SW 1271 (cell line): ENCODE results near the gene GATM.
"Not testable (repeated sequence)": the region's sequence is repeated elsewhere in the genome, so short reads cannot be mapped to it uniquely, and the experiment has no call there.

Experiments used
- DNase-seq, 2 experiments: peaks; one replicate each; lab custom pipeline; 2025; lab: John Stamatoyannopoulos, UW

The GATM gene

DNA sequence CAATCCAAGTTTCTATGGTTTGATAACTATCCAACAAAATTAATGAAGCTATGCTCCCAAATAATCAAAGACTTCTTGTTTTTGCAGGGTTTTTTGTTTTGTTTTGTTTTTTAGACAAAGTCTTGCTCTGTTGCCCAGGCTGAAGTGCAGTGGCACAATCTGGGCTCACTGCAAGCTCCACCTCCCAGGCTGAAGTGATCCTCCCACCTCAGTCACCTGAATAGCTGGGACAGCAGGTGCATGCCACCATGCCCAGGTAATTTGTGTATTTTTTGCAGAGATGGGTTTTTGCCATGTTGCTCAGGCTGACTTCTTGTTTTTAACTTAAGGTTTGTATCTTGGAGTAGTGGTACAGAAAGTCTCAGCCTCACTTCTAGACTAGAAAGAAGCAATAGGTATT lies 11.0 kb upstream of the GATM start:
- no peak for DNase-seq

DNA sequence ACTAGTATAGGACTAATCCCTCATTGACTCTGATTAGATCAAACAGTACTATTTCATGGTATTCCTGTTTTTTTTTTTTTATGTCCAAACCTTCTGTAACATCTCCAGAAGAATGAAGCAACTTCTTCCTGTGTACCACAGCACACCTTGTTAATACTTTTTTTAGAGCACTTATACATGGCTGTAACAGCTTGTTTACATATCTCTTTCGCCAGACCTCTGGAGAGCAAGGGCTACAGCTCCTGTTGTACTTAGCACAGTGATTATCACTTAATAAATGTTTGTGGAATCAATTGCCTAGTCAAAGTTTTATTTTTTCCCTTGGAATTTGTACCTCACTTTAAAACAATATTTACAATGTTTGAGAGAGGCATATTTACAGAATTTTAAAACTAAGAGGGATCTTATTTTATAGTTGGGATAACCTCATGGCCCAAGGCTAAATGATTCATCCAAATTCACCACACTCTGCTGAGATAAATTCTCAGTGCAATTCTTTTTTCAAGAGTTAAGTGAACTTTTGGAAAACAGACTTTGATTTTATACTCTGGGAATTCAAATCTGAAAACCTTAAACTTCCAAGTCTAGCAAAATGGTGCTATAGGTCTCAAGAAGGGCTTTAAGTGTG lies 9.2 kb upstream of the GATM start:
- DNase-seq: no peak

DNA sequence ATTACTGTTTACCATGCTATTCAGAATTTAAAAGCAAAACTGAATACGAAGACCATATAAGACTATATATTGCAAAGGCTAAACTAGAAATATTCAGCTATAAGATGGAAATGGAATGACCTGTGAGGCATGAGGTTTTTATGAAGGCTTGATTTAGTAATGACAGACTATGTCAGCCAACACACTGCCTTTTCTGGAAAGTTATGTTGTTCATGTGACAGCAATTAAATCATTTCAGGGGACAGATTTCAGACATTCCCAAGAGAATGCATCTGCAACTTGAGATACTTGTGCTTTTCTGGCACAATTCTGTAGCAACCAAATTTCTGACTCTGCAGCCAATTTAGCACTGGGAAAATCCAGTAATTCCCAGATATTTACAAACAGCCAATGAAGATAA lies 8.6 kb upstream of the GATM start:
- no peak for DNase-seq

DNA sequence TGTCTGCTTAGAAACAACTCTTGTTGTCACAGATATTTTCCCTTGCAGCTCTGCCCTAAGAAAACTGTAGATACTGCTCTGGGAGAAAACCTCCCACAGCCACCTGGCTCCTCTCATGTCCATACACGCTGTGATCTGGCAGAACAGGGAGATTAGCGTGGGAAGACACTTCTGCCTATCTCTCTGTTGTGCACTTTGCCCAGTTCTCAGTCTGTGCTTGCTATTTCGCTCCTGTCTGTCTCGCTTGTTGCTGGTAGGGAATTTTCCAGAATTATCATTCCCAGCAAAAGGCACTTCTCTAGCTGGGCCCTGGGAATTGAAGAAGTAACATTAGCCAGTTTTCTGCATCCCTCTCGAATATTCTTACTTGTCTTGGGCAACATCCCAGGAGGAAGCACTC lies 8.1 kb upstream of the GATM start:
- DNase-seq: no peak

DNA sequence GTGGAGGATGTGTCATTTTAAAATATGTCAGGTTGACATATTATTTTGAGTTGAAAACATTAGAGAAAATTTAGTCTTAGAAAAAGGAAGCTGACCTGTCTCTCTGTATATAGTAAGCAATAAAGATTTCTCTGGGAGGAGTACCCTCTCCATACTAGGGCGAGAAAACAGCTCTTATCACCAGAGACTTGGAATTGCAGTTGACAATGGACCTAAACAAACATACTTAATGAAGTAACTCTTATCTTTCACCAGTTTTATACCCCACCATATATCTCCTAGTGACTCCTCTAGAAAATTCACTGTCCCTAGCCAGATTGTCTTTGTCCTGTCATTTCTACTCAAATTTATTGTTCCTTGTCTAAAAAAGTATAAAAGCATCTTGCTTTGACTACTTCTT lies 7.2 kb upstream of the GATM start:
- DNase-seq: no peak

DNA sequence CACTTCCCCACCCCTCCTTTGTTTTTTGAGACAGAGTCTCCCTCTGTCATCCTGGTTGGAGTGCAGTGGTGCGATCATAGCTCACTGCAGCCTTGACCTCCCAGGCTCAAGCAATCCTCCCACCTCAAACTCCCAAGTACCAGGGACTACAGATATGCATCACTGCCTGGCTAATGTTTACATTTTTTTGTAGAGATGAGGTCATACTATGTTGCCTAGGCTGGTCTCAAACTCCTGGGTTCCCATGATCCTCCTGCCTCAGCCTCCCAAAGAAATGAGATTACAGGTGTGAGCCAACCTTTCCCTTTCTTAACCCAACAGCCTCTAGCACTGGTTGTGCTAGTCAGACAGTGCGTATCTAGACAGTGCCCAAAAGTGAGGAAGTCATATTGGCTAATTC lies 6.4 kb upstream of the GATM start:
- no peak for DNase-seq

DNA sequence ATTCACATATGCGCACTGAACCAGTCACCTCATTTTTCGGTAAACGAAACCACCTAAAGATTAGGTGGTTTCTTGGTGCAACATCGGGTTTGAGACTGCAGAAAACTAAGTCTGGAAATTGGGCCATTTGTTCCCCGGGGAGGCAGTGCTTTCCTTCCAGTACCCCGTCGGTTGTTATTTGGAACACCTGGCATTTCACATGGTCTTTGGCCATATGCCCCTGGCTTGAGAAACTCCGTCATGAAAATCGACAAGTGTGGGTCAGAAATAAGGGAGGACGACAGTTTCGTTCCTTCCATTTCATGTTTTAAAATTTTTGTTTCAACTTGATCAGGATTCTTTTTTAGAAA lies 544 bp upstream of the GATM start:
- no peak for DNase-seq

DNA sequence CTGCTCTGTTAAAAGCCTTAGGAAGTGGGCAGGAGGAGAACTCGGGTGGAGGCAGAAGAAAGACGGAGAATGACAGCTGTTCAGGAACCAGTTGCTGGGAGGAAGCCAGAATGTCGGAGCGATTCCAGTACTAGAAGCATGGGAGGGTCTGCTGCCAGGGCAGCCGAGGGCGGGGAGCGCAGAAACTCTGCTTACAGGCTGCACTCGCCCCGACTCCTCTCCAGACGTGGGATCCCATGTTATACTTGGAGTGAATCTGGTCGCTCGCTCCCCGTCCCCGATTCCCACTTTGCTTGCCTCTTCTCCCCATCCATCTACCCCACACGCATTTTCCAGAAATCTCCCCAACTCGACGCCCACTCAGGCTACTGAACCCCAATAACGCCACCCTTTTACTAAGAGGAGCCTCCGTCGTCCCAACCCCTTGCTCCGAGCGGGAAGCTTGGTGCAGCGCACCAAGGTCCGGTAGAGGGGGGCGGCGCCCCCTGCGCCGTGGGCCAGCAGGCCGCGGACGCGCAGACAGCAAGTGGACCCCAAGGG lies 665 bp downstream of the GATM start:
- DNase-seq: no peak

DNA sequence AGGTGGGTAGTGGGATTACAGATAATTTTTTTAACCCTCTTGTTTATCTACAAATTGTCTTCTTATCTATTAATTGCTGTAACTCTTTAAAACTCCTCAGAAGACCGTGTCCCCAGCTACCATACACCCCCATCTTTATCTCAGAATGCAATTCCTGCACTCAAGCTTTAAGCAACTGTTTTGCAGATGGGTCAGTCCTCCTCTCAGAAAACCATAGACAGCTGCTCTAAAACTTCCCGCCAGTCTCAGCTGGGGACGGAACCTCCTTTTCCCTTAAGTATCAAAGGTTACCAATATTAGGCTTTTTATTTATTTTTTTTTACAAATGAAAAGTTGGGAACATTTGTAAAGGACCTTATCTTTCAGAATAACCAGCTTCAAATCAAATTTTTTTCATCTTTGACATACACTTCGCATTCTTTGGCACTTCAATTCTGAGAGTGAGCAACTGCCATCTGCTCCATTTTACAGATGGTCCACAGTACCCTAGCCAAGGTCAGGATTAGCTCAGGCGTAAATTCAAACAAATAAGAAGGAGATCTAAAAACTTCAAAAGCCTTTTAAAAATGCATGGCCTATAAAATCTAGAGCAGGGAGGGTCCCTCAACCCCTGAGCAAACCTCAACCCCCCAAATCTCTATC lies 1.3 kb downstream of the GATM start:
- no peak for DNase-seq

DNA sequence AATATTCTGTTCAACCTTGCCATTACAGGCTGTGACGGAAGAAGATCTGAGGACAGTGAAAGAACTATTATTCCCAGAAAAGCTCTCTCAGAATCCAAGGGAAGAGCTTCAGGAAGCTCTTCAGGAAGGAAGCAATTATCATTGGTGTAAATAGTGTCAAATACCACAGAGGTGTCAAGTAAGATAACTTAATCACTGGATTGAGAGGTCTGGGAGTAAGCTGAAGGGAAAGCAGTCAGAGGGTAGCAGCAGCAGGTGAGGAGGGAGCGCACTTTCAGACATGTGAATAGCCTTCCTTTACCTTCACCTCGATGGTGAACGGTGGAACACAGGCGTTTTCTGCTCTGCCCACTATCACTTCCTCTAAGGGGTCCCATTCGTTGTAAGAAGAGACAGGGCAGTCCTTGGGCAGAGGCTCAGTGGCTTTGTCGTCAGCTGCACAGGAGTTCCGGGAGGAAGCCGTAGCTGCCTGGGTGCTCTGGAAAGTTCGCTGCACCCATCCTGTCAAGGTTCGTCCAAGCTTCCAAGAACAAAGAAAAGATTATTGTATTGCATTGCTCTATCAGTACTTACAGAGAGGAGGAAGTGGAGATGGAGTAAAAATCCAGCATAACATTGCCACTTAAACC lies 1.9 kb downstream of the GATM start:
- DNase-seq: no peak

DNA sequence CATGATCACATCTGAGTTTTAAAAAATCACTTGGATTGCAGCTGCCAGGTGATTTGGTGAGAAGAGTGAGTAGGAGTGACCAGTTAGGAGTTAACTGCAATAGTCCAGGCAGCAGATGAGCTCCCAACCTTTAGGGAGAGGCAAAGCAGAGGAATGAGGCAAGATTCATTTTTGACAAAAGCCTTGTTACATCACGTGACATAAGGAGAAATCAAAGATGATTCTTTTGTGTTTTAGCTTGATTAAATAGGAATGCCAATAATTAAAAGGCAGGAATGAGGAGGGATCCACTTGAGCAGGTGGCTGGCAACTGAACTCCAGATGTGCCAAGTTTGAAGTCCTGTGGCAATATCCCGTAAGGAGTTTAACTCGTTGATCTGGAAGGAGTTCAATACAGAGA lies 2.5 kb downstream of the GATM start:
- DNase-seq: no peak

DNA sequence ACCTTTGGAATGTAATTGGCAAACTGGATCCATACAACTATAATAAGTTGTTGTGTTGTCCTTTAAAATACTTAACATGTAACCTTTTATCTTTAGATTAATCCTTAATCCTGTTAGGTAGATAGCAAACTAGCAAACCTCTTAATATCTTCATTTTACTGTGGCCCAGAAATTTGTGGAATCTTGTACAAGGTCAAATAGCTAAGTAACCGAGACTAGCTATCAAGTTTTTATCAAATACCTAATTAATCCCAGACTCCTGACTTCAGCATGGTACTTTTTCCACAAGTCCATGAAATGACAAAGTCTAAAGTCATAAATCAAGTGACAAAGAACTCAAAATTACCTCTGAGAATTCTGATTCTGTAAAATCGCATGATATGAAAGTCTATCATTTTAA lies 4.4 kb downstream of the GATM start:
- DNase-seq: no peak

DNA sequence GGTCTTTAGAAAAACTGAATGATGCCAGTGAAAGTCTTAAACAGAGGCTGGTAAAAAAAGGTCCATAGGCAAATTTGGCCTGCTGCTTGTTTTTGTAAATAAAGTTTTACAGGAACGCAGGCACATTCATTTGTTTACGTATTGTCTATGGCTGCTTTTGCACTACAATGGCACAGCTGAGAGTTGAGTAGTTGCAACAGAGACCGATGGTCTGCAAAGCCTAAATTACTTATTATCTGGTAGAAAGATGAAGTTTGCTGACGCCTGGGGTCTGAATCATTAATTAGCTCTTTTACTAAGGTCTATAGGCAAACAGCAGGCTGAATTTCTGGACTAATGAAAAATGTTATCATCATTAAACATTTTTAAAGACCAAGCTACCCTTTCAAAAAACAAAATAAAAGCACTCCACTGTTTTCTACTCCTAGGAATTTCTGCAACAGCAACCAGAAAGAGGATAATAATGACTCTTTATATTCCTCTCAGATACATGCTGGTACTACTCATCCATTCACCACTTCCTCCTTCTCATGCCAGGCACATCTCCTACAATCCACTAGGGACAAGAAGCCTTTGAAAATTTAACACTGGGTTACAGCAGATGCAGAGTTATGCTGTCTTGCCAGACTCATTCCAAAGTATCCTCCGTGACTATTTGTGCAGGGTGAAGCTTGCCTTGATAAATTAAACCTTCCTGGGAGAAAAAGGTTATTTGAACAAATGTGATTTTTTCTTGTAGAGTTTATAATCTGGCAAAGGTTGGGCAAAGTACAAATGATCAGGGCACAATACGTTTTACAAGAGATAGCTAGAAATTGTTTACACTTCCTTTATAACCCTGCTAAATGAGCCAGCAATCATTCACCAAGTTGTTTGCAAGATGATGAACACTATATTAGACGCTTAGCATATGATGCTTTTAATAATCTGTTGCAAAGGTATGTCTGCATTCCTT lies 6.0 kb downstream of the GATM start:
- DNase-seq: no peak

DNA sequence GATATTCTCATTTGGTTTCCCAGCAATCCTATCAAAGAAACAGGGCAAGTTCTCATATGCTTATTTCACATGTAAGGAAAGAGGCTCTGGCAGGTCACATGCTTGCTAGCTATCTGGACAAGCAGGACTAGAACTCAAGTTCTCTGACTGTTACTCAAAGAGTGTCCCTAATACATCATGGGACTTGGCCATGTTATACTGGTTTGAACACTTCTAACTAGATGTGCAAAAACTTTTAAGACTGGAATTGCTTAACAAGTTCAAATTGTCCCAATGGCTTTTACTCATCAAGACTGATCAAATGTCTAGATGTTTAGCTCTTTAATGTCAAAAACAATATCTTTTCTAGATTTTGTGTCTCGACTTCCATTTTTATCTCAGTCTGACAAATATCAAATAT lies 6.8 kb downstream of the GATM start:
- DNase-seq: no peak

DNA sequence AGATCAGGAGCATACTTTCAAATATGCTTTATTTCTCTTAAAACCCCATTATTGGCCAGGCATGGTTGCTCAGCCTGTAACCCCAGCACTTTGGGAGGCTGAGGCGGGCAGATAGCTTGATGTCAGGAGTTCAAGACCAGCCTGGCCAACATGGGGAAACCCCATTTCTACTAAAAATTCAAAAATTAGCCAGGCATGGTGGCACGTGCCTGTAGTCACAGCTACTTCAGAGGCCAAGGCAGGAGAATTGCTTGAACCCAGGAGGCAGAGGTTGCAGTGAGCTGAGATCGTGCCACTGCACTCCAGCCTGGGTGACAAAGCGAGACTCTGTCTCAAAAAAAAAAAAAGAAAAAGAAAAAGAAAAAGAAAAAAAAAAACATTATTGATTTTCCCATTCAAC lies 8.3 kb downstream of the GATM start:
- DNase-seq: not testable (repeated sequence)

DNA sequence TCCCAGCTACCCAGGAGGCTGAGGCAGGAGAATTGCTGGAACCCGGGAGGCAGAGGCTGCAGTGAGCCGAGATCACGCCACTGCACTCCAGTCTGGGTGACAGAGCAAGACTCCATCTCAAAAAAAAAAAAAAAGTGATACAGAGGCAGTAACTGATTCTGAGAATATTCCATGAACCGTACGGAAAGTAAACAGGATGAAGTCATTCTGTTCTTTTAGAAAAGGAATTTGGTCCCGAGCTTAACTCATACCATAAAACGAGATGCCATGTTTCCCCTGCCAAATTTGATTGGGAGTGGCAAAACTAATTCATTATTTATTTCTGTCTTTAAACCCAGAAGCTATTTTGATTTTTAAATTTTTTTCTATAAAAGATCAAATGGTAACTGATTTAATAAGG lies 11.1 kb downstream of the GATM start:
- not testable (repeated sequence) for DNase-seq

DNA sequence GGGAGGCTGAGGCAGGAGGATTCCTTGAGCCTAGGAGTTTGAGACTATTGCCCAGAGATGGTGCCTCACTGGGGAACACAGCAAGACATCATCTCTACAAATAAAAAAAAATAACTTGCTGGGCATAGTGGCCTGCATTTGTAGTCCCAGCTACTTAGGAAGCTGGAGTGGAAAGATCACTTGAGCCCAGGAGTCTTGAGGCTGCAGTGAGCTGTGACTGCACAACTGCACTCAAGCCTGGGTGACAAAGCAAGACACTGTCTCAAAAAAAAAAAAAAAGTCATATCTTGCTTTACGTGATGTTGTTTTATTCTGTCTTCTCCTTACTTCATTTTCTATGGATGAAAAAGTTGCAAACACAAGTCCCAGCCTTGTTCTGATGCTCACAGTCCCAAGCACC lies 14.1 kb downstream of the GATM start:
- no peak for DNase-seq

DNA sequence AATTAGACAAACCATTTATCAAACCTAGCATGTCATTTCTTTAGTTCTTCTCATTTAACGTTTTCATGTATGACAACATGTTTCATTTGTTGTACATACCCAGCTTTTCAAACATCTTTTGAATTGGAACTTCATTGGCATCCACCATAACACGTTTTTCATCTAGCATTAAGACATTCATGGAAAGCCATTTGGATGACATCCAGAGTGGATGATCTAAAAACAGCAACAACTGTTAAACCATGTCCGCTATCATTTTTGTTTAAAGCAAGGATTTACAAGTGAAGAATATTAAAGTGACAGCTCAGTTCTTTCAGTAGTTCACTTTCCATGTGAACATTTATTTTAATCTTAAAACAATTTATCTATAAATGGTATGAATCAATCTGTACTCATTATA lies 14.5 kb downstream of the GATM start:
- no peak for DNase-seq

DNA sequence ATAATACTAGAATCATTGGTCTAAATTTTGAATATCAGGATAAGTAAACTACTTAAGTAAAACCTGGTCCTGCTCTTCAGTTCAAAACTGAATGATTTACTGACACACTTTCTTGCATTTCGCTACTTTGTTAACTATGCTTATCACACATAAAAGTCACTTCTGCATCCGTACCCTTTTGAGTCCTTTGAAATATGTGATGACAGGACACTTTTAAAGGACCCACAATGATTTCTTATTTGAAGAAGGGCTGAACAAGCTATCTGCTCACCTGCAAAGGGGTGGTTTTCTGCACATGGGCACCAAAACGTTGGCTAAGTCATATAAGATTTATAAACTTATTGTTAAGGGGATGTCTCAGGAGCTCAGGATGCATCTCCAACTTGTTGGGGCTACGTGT lies 15.0 kb downstream of the GATM start:
- no peak for DNase-seq

DNA sequence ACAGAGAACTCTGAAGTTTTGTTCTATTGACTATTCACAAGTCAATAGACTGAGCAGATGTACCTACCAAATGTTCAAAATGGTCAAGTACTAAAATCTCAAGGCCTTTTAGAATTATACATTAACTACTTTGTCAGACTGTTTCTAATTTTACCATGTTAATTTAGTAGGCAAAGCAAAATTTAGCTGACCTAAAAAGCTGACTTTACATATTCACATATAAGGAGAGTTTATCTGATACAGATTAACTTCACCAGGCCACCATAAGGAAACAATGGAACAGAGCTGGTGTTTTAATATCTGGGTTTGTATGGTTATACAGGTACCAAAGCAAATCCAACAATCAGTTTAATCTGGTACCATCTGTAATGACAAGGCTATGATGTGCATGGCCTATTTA lies 15.9 kb downstream of the GATM start:
- no peak for DNase-seq

DNA sequence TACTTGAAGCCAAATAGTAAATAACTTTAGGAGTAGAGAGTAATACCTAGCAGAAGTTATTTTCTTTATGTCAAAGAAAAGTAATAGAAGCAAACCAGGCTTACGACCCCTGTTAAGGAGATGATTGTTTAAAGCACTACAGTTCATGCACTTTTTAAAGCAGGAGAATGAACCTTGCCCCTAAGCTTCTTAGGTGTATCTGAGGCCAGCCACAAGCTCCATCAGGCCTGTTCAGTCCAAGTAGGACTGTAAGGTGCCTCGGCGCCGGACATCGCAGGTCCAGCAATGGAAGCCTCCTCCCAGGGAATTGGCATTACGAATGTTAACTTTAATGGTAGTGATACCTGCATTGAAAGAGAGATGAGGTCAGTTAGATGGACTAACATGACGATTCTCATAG lies 16.5 kb downstream of the GATM start:
- no peak for DNase-seq

DNA sequence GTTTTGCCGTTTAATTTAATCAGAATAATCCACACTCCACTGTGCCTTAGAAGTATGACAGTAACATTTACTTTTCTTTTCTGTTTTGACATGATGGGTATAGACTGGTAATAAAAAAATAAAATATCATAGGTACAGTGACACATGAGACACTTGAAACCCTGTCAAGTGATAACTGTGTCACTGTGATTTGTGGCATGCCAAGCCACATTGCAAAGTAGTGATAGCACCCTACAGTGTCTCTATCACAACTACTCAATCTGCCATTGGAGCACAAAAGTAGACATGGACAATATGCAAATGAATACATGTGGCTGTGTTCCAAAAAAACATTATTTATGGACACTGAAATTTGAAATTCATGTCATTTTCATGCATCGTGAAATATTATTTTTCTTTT lies 22.5 kb downstream of the GATM start:
- DNase-seq: no peak

DNA sequence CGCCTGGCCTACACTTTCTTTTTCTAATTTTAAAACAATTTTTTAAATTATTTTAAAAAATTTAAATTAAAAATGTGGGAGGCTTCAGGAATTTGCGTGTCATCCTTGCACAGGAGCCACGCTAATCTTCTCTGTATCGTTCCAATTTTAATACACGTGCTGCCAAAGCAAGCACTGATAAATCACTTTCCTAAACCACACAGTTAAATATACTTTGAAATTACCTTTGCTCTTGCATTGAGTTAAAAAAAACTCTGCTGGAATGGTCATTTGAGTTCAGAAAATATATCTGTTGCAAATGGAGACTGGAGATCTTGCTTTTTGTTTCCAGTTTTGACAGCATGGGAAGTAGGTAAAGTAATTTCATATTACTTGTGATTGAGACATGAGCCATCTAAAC lies 23.6 kb downstream of the GATM start:
- no peak for DNase-seq
